ENCODE results near the gene ENO3. TPM values are rescaled to one million over a fixed set of nuclear protein-coding genes. Genes with fewer than 3 reads are reported as not detected.

ENO3 gene
- polyA plus RNA-seq, 6 donors from 2014 or later = 0.79 to 3.2 (median 1.2) TPM; not detected in 1

- Mint-ChIP-seq H3K27me3 (peaks cover 0 to 19% (median 8%) of the 10 kb centered on the region in 3 donors), H3K4me3 (peak overlapping the region; percentile 52 to 93 (median 84)), H3K27ac (peak overlapping the region in 2 of 6 donors; percentile 50 to 55), H3K4me1 (peaks cover 23 to 30% (median 28%) of the 10 kb centered on the region in 3 donors), H3K36me3 (peaks cover 7 to 11% of the 10 kb centered on the region in 2 donors), H3K9me3 (no peaks in the 10 kb centered on the region)
- DNase-seq (no peak), ATAC-seq (ENCODE audit: low read depth in 2 of 2) (peak; percentile 25 to 46)
Measured at GRCh38 chr17:4998732-4999429, 48.0 kb downstream of the ENO3 start.

- H3K27ac Mint-ChIP-seq = peak overlapping the region in 3 of 6 donors; percentile 49 to 55 (median 50)
- peaks cover 23 to 30% (median 28%) of the 10 kb centered on the region in 3 donors for H3K4me1 Mint-ChIP-seq
- peaks cover 0 to 26% (median 14%) of the 10 kb centered on the region in 3 donors for H3K27me3 Mint-ChIP-seq
- H3K36me3 Mint-ChIP-seq = peaks cover 14% of the 10 kb centered on the region in 2 donors
- peak overlapping the region; percentile 5 to 93 (median 78) for H3K4me3 Mint-ChIP-seq
- ATAC-seq (ENCODE audit: low read depth in 2 of 2) (no peak), DNase-seq (no peak)
- H3K9me3 Mint-ChIP-seq = no peaks in the 10 kb centered on the region
Measured at GRCh38 chr17:4999430-5000093, 48.6 kb downstream of the ENO3 start.

- Mint-ChIP-seq H3K36me3 (peaks cover 19 to 21% of the 10 kb centered on the region in 2 donors), H3K27me3 (peaks cover 4 to 29% (median 20%) of the 10 kb centered on the region in 3 donors), H3K27ac (peak overlapping the region in 1 of 6 donors; percentile 50), H3K4me3 (peak overlapping the region in 2 of 8 donors; percentile 53 to 92), H3K9me3 (no peaks in the 10 kb centered on the region), H3K4me1 (peaks cover 20 to 30% (median 25%) of the 10 kb centered on the region in 3 donors)
- no peak for DNase-seq
- ATAC-seq (ENCODE audit: low read depth in 2 of 2) = no peak
Measured at GRCh38 chr17:5000237-5000639, 49.3 kb downstream of the ENO3 start.

GRCh38 chr17:5002121-5002788 is 51.3 kb downstream of the ENO3 start:
- H3K4me3 Mint-ChIP-seq = peak overlapping the region in 1 of 8 donors; percentile 26

GRCh38 chr17:5003214-5003867 is 52.4 kb downstream of the ENO3 start:
- H3K4me1 Mint-ChIP-seq = peaks cover 13 to 21% (median 18%) of the 10 kb centered on the region in 3 donors
- H3K36me3 Mint-ChIP-seq = peaks cover 39 to 42% of the 10 kb centered on the region in 2 donors
- no peak overlapping the region for H3K4me3 Mint-ChIP-seq
- no peaks in the 10 kb centered on the region for H3K9me3 Mint-ChIP-seq
- no peak overlapping the region for H3K27ac Mint-ChIP-seq
- H3K27me3 Mint-ChIP-seq = peaks cover 18 to 43% (median 41%) of the 10 kb centered on the region in 3 donors
- ATAC-seq (ENCODE audit: low read depth in 2 of 2) = no peak
- DNase-seq = no peak

More at GRCh38 chr17:5002121-5002788, 51.3 kb downstream of the ENO3 start:
- peaks cover 7 to 32% (median 32%) of the 10 kb centered on the region in 3 donors for H3K27me3 Mint-ChIP-seq
- DNase-seq = no peak
- no peaks in the 10 kb centered on the region for H3K9me3 Mint-ChIP-seq
- peaks cover 31 to 32% of the 10 kb centered on the region in 2 donors for H3K36me3 Mint-ChIP-seq
- no peak overlapping the region for H3K27ac Mint-ChIP-seq
- ATAC-seq (ENCODE audit: low read depth in 2 of 2) = no peak
- H3K4me1 Mint-ChIP-seq = peaks cover 13 to 23% (median 20%) of the 10 kb centered on the region in 3 donors

Other genes with a start within 250 kb of the ENO3 start
- 10 to 100 TPM in 1 of 6 donors, 1 to 10 TPM in 5; 5.6 to 13.1 (median 9.1) TPM for gene PELP1, start 247.0 kb upstream of the ENO3 start, polyA plus RNA-seq (ENCODE audit: low read depth in 6 of 6)
- 10 to 100 TPM; 12.1 to 23.7 (median 14.9) TPM for gene ARRB2, start 240.5 kb upstream of the ENO3 start, polyA plus RNA-seq (ENCODE audit: low read depth in 6 of 6)
- 10 to 100 TPM; 20.1 to 63.4 (median 48.3) TPM for gene MED11, start 219.7 kb upstream of the ENO3 start, polyA plus RNA-seq (ENCODE audit: low read depth in 6 of 6)
- gene ZMYND15, start 211.3 kb upstream of the ENO3 start, polyA plus RNA-seq (ENCODE audit: low read depth in 6 of 6) = under 1 TPM in 1 of 6 donors, not detected in 5; 0.40 TPM
- gene CXCL16, start 211.2 kb upstream of the ENO3 start, polyA plus RNA-seq (ENCODE audit: low read depth in 6 of 6) = 10 to 100 TPM; 12.2 to 19.8 (median 18.4) TPM
- gene TM4SF5, start 179.2 kb upstream of the ENO3 start, polyA plus RNA-seq (ENCODE audit: low read depth in 6 of 6) = not detected
- gene VMO1, start 164.8 kb upstream of the ENO3 start, polyA plus RNA-seq (ENCODE audit: low read depth in 6 of 6) = not detected
- not detected for gene GLTPD2, start 162.2 kb upstream of the ENO3 start, polyA plus RNA-seq (ENCODE audit: low read depth in 6 of 6)
- 100 to 1,000 TPM; 237 to 479 (median 273) TPM for gene PSMB6, start 155.0 kb upstream of the ENO3 start, polyA plus RNA-seq (ENCODE audit: low read depth in 6 of 6)
- gene PLD2, start 144.0 kb upstream of the ENO3 start, polyA plus RNA-seq (ENCODE audit: low read depth in 6 of 6) = 1 to 10 TPM in 5 of 6 donors, under 1 TPM in 1; 0.54 to 4.6 (median 3.7) TPM
- 10 to 100 TPM in 1 of 6 donors, 1 to 10 TPM in 5; 1.1 to 13.6 (median 6.6) TPM for gene MINK1, start 117.8 kb upstream of the ENO3 start, polyA plus RNA-seq (ENCODE audit: low read depth in 6 of 6)
- 1 to 10 TPM in 5 of 6 donors, not detected in 1; 1.6 to 2.6 (median 2.1) TPM for gene C17orf107, start 51.6 kb upstream of the ENO3 start, polyA plus RNA-seq (ENCODE audit: low read depth in 6 of 6)
- gene CHRNE, start 48.0 kb upstream of the ENO3 start, polyA plus RNA-seq (ENCODE audit: low read depth in 6 of 6) = under 1 TPM in 5 of 6 donors, not detected in 1; 0.18 to 0.59 (median 0.37) TPM
- under 1 TPM in 4 of 6 donors, not detected in 2; 0.42 to 1.00 (median 0.56) TPM for gene GP1BA, start 18.8 kb upstream of the ENO3 start, polyA plus RNA-seq (ENCODE audit: low read depth in 6 of 6)
- 10 to 100 TPM; 61.0 to 89.1 (median 71.4) TPM for gene SLC25A11, start 11.1 kb upstream of the ENO3 start, polyA plus RNA-seq (ENCODE audit: low read depth in 6 of 6)
- gene RNF167, start 10.9 kb upstream of the ENO3 start, polyA plus RNA-seq (ENCODE audit: low read depth in 6 of 6) = 10 to 100 TPM; 19.9 to 25.8 (median 22.7) TPM
- 1,000 to 10,000 TPM; 1,151 to 1,601 (median 1,370) TPM for gene PFN1, start 2.6 kb upstream of the ENO3 start, polyA plus RNA-seq (ENCODE audit: low read depth in 6 of 6)
- gene SPAG7, start 16.7 kb downstream of the ENO3 start, polyA plus RNA-seq (ENCODE audit: low read depth in 6 of 6) = 100 to 1,000 TPM in 3 of 6 donors, 10 to 100 TPM in 3; 92.4 to 171 (median 104) TPM
- gene CAMTA2, start 36.6 kb downstream of the ENO3 start, polyA plus RNA-seq (ENCODE audit: low read depth in 6 of 6) = 10 to 100 TPM in 1 of 6 donors, 1 to 10 TPM in 5; 3.3 to 16.7 (median 5.2) TPM
- gene INCA1, start 46.4 kb downstream of the ENO3 start, polyA plus RNA-seq (ENCODE audit: low read depth in 6 of 6) = under 1 TPM in 3 of 6 donors, not detected in 3; 0.40 to 0.98 (median 0.41) TPM
- 1 to 10 TPM in 3 of 6 donors, under 1 TPM in 2, not detected in 1; 0.16 to 3.6 (median 2.0) TPM for gene KIF1C, start 46.8 kb downstream of the ENO3 start, polyA plus RNA-seq (ENCODE audit: low read depth in 6 of 6)
- gene SLC52A1, start 84.3 kb downstream of the ENO3 start, polyA plus RNA-seq (ENCODE audit: low read depth in 6 of 6) = not detected
- gene ZFP3, start 127.3 kb downstream of the ENO3 start, polyA plus RNA-seq (ENCODE audit: low read depth in 6 of 6) = 1 to 10 TPM; 1.7 to 4.1 (median 3.6) TPM
- gene ZNF232, start 160.8 kb downstream of the ENO3 start, polyA plus RNA-seq (ENCODE audit: low read depth in 6 of 6) = 10 to 100 TPM in 3 of 6 donors, 1 to 10 TPM in 3; 6.3 to 25.3 (median 10.1) TPM
- gene USP6, start 164.9 kb downstream of the ENO3 start, polyA plus RNA-seq (ENCODE audit: low read depth in 6 of 6) = under 1 TPM; 0.06 to 0.37 (median 0.12) TPM
- 1 to 10 TPM in 5 of 6 donors, under 1 TPM in 1; 0.82 to 4.8 (median 4.0) TPM for gene ZNF594, start 240.7 kb downstream of the ENO3 start, polyA plus RNA-seq (ENCODE audit: low read depth in 6 of 6)

Data from naive B cell (primary cell).